Measurements from ENCODE around the gene LHX6.

The LHX6 gene

DNA sequence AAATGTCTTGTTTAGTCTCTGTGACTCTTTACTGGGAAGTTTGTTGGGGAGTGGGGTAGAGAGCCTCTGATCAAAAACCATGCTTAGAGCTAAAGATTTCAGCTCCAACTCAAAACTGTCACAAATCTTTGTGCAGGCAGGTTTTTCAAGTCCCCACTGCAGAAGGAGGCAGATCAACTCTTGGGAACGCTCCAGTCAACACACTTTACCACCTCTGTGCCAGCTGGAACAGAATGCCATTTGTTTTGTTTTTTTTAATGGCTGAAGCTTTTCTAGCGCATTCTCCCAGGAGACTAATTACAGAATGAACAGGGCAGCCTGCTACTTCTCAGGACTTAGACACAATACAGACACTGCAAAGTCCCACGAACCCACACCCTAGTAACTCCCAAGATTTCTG, 17.9 kb upstream of the LHX6 start:
- Histone ChIP-seq H3K36me3 (ENCODE audit: control insufficient read depth, insufficient read depth, low read length) (peaks cover 13% of the 10 kb centered on the region), H3K27me3 (replicated peaks; ENCODE audit: control insufficient read depth, insufficient read depth, low read length) (no peaks in the 10 kb centered on the region), H3K4me3 (replicated peaks; ENCODE audit: low read depth, low read length) (no peak overlapping the region)
- no peak for DNase-seq (ENCODE audit: extremely low read depth, insufficient read length)
- TF ChIP-seq, protein P1, sequence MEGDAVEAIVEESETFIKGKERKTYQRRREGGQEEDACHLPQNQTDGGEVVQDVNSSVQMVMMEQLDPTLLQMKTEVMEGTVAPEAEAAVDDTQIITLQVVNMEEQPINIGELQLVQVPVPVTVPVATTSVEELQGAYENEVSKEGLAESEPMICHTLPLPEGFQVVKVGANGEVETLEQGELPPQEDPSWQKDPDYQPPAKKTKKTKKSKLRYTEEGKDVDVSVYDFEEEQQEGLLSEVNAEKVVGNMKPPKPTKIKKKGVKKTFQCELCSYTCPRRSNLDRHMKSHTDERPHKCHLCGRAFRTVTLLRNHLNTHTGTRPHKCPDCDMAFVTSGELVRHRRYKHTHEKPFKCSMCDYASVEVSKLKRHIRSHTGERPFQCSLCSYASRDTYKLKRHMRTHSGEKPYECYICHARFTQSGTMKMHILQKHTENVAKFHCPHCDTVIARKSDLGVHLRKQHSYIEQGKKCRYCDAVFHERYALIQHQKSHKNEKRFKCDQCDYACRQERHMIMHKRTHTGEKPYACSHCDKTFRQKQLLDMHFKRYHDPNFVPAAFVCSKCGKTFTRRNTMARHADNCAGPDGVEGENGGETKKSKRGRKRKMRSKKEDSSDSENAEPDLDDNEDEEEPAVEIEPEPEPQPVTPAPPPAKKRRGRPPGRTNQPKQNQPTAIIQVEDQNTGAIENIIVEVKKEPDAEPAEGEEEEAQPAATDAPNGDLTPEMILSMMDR (IDR thresholded peaks at IDR 0.05; ENCODE audit: insufficient read depth, low read length, poor library complexity, severe bottlenecking), result no peak

DNA sequence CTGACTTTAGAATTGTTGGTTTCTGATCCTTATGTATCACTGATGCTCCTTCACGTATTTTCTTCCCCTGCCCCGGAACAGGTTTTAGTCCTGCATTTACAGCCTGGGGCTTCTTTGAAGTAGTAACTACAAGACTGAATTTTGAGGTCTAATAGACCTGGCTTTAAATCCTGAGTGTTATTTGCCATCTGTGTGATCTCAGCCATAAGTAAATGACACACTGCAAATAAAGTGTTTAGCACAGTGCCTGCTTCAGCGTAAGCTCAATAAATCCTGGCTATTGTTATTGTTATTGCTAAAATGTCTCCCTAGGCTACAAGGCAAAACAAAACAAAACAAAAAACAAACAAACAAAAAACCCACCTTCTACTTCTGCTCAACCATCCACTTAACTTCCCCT, 15.6 kb upstream of the LHX6 start:
- no peak for DNase-seq (ENCODE audit: extremely low read depth, insufficient read length)
- H3K27me3 ChIP-seq (replicated peaks; ENCODE audit: control insufficient read depth, insufficient read depth, low read length), result no peaks in the 10 kb centered on the region
- peaks cover 8% of the 10 kb centered on the region for H3K36me3 ChIP-seq (ENCODE audit: control insufficient read depth, insufficient read depth, low read length)
- TF ChIP-seq, protein P1 (IDR thresholded peaks at IDR 0.05; ENCODE audit: insufficient read depth, low read length, poor library complexity, severe bottlenecking), result no peak
- H3K4me3 ChIP-seq (replicated peaks; ENCODE audit: low read depth, low read length), result no peak overlapping the region

DNA sequence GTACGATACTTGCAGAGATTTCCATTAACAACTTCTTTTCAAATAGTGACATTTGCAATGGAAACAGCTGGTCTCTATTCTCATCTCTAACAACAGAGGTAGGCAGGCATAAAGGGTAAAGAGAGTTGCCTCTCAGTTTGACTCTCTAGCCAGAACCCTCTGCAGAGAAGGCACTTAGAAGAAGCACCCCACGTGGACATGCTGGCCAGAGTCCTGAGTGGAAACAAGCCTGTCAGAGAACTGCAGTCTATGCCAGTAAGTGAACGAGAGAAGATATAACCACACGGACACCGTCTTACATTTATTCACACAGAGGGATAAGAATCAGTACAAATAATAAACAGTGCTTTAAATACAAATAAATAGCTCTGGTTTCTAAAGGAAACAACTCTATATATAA, 11.0 kb upstream of the LHX6 start:
- Histone ChIP-seq H3K4me3 (replicated peaks; ENCODE audit: low read depth, low read length) (no peak overlapping the region), H3K36me3 (ENCODE audit: control insufficient read depth, insufficient read depth, low read length) (peaks cover 4% of the 10 kb centered on the region), H3K27me3 (replicated peaks; ENCODE audit: control insufficient read depth, insufficient read depth, low read length) (no peaks in the 10 kb centered on the region)
- TF ChIP-seq, protein P1 (IDR thresholded peaks at IDR 0.05; ENCODE audit: insufficient read depth, low read length, poor library complexity, severe bottlenecking), result no peak
- DNase-seq (ENCODE audit: extremely low read depth, insufficient read length), result no peak

DNA sequence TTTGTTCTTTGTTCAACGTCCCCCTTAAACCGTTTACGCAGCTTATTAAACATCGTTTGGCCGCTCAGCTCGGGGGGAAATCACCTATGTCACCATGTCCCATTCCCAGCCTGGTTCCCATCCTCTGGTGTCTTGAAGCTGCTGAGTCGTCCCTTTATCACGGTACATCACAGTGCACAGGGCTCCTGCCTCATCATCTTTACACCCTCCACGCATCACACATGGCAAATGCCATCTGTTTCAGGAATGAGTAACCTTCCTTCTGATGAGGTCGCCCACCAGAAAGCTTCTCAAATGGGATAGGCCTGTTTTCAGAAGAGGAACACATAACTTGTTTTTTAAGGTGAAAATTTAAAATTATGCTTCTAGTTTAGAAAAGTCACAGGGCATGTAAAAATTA, 7.9 kb upstream of the LHX6 start:
- Histone ChIP-seq H3K4me3 (replicated peaks; ENCODE audit: low read depth, low read length) (no peak overlapping the region), H3K27me3 (replicated peaks; ENCODE audit: control insufficient read depth, insufficient read depth, low read length) (no peaks in the 10 kb centered on the region), H3K36me3 (ENCODE audit: control insufficient read depth, insufficient read depth, low read length) (peaks cover 2% of the 10 kb centered on the region)
- TF ChIP-seq, protein P1 (IDR thresholded peaks at IDR 0.05; ENCODE audit: insufficient read depth, low read length, poor library complexity, severe bottlenecking), result no peak
- no peak for DNase-seq (ENCODE audit: extremely low read depth, insufficient read length)

DNA sequence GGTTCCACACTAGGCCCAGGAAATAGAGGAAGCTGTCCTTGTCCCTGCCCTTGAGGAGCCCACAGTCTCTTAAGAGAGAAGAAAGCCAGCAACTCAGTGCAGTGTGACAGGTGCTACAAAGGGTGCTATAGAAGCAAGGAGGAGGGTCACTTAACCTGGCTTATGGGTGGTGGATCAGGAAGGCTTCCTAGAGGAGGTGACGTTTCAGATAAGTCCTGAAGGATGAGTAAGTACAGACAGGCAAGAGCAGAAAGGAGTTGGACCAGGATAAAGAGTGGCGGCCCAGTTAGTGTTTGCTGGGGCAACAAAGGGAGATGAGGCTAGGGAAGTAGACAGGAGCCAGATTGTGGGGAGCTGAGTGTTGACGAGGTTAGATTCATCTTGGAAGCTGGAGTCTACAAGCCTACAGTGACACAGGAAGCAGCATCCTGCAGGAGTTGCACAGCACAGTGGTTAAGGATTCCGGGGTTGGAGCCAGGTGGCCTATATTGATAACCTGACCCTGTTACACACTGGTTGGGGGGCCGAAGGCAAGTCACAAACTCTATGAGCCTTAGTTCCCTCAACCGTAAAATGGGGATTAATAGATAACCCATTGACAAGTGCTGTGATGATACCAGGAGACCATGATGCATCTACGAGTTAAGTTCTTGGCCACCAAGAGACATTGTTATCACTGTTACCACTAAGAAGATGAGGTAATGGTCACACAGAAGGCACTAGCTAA, 5.4 kb upstream of the LHX6 start:
- no peak overlapping the region for H3K4me3 ChIP-seq (replicated peaks; ENCODE audit: low read depth, low read length)
- TF ChIP-seq, protein P1 (IDR thresholded peaks at IDR 0.05; ENCODE audit: insufficient read depth, low read length, poor library complexity, severe bottlenecking), result no peak
- H3K27me3 ChIP-seq (replicated peaks; ENCODE audit: control insufficient read depth, insufficient read depth, low read length), result no peaks in the 10 kb centered on the region; the same call in none of the 2 replicates
- DNase-seq (ENCODE audit: extremely low read depth, insufficient read length), result no peak
- no peaks in the 10 kb centered on the region for H3K36me3 ChIP-seq (ENCODE audit: control insufficient read depth, insufficient read depth, low read length)

Measured in GM06990 (cell line).